Stimulated activated CD4-positive, alpha-beta T cell treated with anti-CD3 and anti-CD28 coated beads, Interleukin-4, amount 100 ng/mL, for 24 hours (primary cell): ENCODE measurements around the gene SDK1.
"Not testable (repeated sequence)": the region's sequence is repeated elsewhere in the genome, so short reads cannot be mapped to it uniquely, and the experiment has no call there.

ENCODE experiments used
- DNase-seq: peaks from one replicate; pipeline ENCODE4 v3.0.0-alpha.2; 2020

Gene SDK1

GRCh38 chr7:4094158-4094557 lies 793.1 kb downstream of the SDK1 start:
- DNase-seq = not testable (repeated sequence)

- DNase-seq = no peak
These were observed 796.1 kb downstream of the SDK1 start for GRCh38 chr7:4097001-4097609.

GRCh38 chr7:4098169-4098568 lies 797.1 kb downstream of the SDK1 start:
- no peak for DNase-seq

GRCh38 chr7:4099651-4100050 lies 798.6 kb downstream of the SDK1 start:
- DNase-seq = no peak

GRCh38 chr7:4100148-4100547 lies 799.1 kb downstream of the SDK1 start:
- DNase-seq = no peak

GRCh38 chr7:4100691-4101090 lies 799.6 kb downstream of the SDK1 start:
- no peak for DNase-seq

- DNase-seq = no peak
These were observed 801.3 kb downstream of the SDK1 start for GRCh38 chr7:4102231-4102841.

- no peak for DNase-seq
These were observed 802.5 kb downstream of the SDK1 start for GRCh38 chr7:4103352-4104091.

- no peak for DNase-seq
These were observed 806.8 kb downstream of the SDK1 start for GRCh38 chr7:4107839-4108238.

GRCh38 chr7:4108951-4109350 lies 807.9 kb downstream of the SDK1 start:
- DNase-seq = no peak

GRCh38 chr7:4109481-4110110 lies 808.5 kb downstream of the SDK1 start:
- no peak for DNase-seq

- no peak for DNase-seq
These were observed 809.4 kb downstream of the SDK1 start for GRCh38 chr7:4110438-4110837.

GRCh38 chr7:4111166-4111565 lies 810.1 kb downstream of the SDK1 start:
- DNase-seq = no peak

GRCh38 chr7:4113271-4113670 lies 812.2 kb downstream of the SDK1 start:
- no peak for DNase-seq

- no peak for DNase-seq
These were observed 812.9 kb downstream of the SDK1 start for GRCh38 chr7:4113976-4114375.

GRCh38 chr7:4115442-4115841 lies 814.4 kb downstream of the SDK1 start:
- DNase-seq = no peak

- DNase-seq = no peak
These were observed 815.0 kb downstream of the SDK1 start for GRCh38 chr7:4115941-4116610.

- DNase-seq = no peak
These were observed 818.8 kb downstream of the SDK1 start for GRCh38 chr7:4119848-4120247.

- no peak for DNase-seq
These were observed 822.3 kb downstream of the SDK1 start for GRCh38 chr7:4123346-4123745.

GRCh38 chr7:4123823-4124222 lies 822.8 kb downstream of the SDK1 start:
- no peak for DNase-seq

GRCh38 chr7:4124556-4125477 lies 823.8 kb downstream of the SDK1 start:
- no peak for DNase-seq

GRCh38 chr7:4127909-4128560 lies 827.0 kb downstream of the SDK1 start:
- no peak for DNase-seq
